ENCODE results near the gene SRPK3.
A peak's percentile ranks its signal among the peaks of the same experiment; 100 is the strongest.

The SRPK3 gene

GRCh38 chrX:153789654-153790053 is 8.8 kb downstream of the SRPK3 start:
- no peak for DNase-seq

GRCh38 chrX:153791104-153791852 is 10.4 kb downstream of the SRPK3 start:
- no peak for DNase-seq

DNA sequence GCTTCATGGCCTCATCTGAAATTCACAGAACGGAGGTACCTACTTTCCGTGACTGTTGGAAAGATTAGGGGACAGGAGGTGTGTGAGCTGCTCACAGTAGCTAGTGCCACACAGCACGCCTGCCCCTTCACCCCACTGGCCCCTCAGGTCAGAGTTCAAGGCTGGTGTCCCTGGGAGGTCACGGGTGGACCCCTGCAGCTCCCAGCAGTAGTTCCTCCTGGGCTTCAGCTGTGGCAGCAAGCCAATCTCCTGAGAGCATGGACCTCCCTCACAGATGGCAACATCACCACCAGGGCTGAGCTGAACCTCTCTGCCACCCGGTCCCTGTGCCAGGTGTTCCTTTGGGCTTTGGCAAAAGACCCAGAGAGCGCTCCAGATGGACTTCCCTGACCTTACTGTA is 11.5 kb downstream of the SRPK3 start:
- no peak for DNase-seq

GRCh38 chrX:153793291-153793690 is 12.4 kb downstream of the SRPK3 start:
- no peak for DNase-seq

GRCh38 chrX:153794018-153794896 is 13.4 kb downstream of the SRPK3 start, which contains the start of the genes IDH3G and SSR4:
Gene IDH3G (minus strand): TSS chrX:153794375. CDS start chrX:153794326, 49 bp downstream.
Gene SSR4 (plus strand): TSS chrX:153794668. CDS start chrX:153794688, 20 bp downstream.
- DNase-seq: peak; percentile 96

- no peak for DNase-seq
These were observed 14.3 kb downstream of the SRPK3 start for GRCh38 chrX:153794897-153795816.

- DNase-seq: no peak
These were observed 16.7 kb downstream of the SRPK3 start for GRCh38 chrX:153797415-153798015.

- peak; percentile 13 for DNase-seq
These were observed 18.5 kb downstream of the SRPK3 start for GRCh38 chrX:153799326-153799725.

DNA sequence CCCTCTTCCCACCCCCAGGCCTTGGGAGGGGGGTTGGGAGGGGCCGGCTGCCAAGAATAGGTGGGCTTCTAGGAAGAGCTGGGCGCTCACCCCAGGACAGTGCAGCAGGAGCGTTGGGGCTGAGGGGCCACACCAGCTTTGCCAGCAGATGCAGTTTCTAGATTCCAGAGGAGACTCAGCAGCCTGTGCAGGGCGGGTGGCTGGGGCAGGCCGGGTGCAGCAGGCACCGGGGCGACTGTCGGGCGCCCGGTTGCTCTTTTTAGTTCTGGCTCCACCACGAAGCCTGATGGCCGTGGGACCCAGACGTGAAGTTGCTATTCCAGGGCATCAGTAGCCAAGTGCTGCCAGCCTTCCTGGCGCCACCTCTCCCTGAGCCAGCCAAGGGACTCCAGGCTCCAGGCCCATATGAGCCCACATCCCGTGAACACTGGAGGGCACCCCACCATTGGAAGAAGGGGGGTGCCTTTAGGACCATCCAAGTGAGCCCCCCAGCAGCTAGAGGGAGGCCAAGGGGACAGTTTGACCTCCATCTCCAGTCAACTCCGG is 19.4 kb downstream of the SRPK3 start:
- peak; percentile 4 for DNase-seq

GRCh38 chrX:153800746-153801145 is 19.9 kb downstream of the SRPK3 start:
- DNase-seq: peak; percentile 14

DNA sequence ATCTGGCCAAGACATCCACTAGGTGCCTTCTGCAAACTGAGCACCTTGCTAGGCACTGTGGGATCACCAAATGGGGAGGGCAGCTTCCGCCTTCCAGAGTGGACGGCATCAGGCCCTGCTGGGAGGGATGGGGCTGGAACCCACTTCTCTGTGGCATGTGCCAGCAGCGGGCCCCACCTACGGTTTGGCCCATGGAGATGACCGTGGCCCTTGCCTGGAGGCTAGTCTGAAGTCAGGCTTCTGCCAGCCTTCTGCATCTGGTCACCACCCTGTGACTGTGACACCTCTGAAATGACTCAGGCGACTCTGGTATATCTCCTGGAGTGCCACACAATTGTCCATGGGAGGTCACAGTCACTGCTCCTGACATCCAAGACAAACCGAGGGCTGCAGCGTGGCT is 20.8 kb downstream of the SRPK3 start:
- peak; percentile 3 for DNase-seq

GRCh38 chrX:153802513-153803045 is 21.7 kb downstream of the SRPK3 start:
- peak; percentile 13 for DNase-seq

GRCh38 chrX:153803211-153804099 is 22.6 kb downstream of the SRPK3 start:
- DNase-seq: peak; percentile 13

DNA sequence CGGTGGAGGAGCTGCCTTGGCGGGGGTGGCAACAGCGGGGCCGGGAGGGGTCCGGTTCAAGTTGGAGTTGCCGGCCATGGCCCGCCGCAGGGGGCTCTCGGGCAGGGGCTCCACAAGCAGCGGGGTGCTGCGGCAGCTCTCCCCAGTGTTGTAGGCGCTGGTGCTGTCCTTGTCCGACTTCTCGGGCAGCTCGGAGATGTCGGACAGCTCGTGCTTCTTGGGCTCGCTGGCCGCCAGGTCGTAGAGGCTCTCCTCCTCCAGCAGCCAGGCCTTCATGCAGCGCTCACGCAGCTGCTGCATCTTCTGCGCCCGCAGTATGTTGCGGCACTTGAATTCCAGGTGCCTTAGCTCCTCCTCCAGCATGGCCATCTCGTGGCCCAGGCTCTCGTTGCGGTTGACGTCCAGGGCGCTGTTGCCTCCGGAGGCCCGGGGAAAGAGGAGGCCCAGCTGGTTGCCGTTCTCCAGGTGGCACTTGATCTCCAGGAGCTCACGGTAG is 23.3 kb downstream of the SRPK3 start:
- peak; percentile 15 for DNase-seq

DNA sequence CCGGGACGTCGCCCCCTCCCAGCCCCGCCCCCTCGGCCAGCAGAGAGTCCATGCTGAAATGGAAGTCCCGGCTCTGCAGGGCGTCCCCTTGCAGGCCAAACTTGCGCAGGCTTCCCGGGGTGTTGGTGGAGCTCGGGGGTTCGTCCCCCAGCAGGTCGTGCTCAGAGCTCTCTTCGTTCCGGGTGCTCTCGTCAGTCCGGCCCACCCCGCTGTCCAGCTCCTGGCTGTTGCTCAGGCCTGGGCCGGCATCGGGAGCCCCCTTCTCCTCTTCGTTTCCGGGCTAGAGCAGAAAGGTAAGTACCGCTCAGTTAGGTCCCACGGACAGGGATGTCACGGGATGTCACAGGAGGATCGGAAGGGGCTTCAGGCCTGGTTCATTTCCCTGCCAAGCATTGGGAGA is 23.8 kb downstream of the SRPK3 start:
- DNase-seq: peak; percentile 8

DNA sequence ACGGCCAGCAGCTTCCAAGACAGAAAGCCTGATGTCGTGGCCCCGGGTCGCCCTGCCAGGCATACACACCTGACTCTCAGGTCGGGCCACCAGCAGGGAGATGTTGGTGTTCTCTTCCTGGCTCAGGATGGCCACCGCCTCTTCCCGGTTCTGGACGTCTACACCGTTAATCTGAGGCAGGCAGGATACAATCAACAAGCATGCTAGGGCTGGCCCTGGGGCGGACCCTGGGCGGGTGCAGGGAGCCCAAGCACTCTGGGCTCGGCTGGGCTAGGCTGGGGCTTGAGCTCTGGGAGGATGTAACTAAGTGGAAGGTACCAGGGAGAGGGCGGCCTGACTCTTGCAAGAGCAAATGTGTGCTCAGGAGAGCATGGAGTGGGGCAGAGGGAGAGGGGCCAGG is 24.6 kb downstream of the SRPK3 start:
- no peak for DNase-seq

DNA sequence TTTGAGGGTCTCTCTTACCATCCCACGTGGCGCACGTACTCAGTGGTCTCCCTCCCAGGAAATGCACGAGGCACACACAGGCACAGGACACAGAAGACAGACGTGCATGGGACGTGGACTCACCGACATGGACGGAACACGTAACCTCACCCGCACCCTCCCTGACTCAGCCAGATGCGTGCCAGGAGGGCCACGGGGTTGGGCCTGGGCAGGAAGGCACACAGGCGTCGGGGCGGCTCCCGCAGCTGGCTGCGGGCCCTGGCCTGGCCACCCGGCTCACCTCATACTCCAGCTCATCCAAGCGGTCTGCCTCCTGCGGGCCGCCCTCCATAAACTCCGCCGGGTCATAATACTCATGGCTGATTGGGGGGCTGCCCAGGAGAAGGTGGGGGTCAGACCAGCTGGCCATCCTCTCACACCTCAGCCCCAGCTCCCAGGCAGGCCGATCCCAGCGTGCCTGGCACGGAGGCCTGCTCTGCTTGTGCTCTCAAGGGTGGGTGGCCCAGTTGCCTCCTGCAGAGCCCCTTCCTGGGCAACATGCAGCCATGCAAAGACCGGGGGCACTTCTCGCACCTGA is 26.2 kb downstream of the SRPK3 start:
- peak; percentile 17 for DNase-seq

DNA sequence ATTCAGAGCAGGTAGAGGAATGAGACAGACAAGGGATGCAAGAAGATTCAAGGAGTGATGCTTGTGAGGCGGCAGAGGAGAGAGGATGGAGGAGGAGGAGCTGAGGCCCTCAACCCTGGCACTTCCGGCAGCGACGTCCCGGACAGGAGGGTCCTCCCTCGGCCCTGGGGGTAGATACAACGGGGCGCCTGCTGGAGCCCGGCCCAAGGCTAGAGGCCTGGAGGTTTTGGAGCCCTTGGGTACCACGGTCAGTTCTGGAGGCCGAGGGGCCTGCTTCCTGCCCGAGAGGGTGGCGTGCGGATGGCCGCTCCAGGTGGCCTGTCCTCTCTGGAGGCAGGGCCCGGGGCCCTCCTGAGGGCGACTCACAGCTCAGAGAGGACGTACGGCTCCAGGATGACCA is 27.1 kb downstream of the SRPK3 start:
- DNase-seq: no peak

- DNase-seq: no peak
These were observed 31.4 kb downstream of the SRPK3 start for GRCh38 chrX:153812220-153812619.

DNA sequence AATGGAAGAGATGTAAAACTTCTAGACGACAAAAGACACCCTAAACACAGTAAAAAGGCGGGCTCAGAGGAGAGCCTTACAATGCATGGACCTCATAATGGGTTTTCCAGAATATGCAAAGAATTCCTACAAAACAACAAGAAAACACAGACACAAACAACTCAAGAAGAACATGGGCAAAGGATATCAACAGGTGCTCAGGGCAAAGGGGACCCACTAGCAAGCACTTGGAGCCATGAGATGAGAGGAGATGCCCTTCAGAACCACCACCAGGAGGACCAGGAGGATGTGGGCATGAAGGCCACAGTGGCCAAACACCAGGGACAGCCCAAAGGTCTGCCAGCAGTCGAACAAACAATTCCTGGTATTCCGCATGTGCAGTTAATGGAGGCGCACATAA is 32.3 kb downstream of the SRPK3 start:
- DNase-seq: no peak

Measured in left hindlimb (tissue), 1 donor.